AG09309 (cell line): ENCODE measurements around the gene PYGB.
"Not testable (repeated sequence)": the region's sequence is repeated elsewhere in the genome, so short reads cannot be mapped to it uniquely, and the experiment has no call there.

ENCODE experiments used
- DNase-seq: peaks from one replicate; pipeline ENCODE4 v3.0.0-alpha.2; 2010; ENCODE audit warnings: low read depth
- H3K4me3 ChIP-seq: 2 replicates; pipeline ENCODE4 v1.5.1; 2011; ENCODE audit warnings: mild to moderate bottlenecking, low read depth, low read length, moderate library complexity; ENCODE audit not compliant: control insufficient read depth
- CTCF ChIP-seq: IDR thresholded peaks from 2 replicates; pipeline ENCODE4 v1.5.1; 2011; ENCODE audit warnings: mild to moderate bottlenecking, low read depth, low read length, inconsistent platforms; ENCODE audit not compliant: insufficient read depth, control insufficient read depth; ENCODE audit errors: missing control alignments

The PYGB gene

DNA sequence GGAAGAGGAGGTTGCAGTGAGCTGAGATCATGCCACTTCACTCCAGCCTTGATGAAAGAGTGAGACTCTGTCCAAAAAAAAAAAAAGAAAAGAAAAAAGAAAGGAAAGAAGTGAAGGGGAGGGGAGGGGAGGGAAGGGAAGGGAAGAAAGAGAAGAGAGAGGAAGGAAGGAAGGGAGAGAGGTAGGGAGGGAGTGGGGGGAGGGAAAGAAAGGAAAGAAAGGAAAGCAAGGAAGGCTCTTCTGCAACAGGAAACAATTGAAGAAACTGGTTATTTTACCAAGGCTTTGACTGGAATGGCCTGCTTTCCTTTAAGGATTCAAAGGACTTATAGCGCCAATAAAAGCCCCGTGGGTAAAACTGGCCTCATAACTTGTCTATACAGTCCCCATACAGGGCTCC lies 78.1 kb downstream of the PYGB start:
- no peak overlapping the region for H3K4me3 ChIP-seq
- no peak for TF ChIP-seq CTCF
- no peak for DNase-seq

DNA sequence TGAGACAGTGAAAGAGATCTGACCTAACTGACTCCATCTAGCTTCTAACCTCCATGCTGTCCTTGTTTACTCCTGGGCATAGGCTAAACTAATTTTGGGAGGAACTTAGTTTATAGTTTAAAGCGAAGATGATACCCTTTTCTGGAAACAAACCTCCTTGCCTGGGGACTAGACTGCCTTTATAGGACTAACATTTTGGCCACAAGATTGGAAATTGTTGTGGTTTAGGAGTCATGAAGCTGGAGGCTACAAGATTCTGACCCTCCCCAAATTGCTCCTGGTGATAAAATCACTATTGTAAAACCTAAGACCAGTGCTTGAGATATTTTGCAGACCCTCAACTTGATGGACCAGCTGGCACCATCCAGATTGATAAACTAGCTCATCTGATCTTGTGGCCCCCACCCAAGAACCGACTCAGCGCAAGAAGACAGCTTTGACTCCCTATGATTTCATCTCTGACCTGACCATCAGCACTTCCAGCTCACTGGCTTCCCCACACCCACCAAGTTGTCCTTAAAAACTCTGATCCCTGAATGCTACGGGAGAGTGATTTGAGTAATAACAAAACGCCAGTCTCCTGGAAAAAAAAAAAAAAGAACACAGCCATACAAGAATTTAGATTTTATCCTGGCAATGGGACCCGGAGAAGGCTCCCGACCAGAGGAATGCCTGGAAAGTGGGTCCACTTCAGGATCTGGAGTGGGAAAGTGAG lies 79.8 kb downstream of the PYGB start:
- no peak for TF ChIP-seq CTCF
- no peak overlapping the region for H3K4me3 ChIP-seq
- no peak for DNase-seq

DNA sequence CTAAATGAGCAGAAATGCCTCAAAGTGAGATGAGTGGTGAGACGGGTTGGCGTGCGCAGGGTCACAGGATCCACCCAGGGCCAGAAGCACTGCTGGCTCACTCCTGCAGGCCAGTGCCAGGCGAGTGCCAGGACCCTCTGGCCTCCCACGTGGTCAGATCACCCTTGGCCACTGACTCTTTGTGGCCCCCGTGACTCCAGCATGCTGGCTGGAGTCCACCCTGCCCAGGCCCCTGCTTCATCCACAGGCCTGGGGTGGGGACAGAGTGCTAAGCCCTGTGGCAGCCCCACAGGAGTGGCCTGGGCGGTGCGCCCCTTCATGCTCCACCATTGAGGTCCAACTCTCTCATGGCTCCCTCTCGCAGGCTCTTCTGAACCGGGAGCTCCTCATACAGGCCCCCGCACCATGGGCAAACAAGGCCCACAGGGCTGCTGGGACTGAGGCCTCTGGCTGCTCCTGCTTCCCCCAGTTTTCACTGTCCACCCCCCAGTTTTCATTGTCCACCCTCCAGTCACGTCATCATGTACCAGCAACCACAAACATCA lies 81.1 kb downstream of the PYGB start:
- no peak overlapping the region for H3K4me3 ChIP-seq
- TF ChIP-seq CTCF, result no peak
- DNase-seq, result no peak

- not testable (repeated sequence) for DNase-seq, H3K4me3 ChIP-seq
These were observed 87.1 kb downstream of the PYGB start for GRCh38 chr20:25334972-25335371.

DNA sequence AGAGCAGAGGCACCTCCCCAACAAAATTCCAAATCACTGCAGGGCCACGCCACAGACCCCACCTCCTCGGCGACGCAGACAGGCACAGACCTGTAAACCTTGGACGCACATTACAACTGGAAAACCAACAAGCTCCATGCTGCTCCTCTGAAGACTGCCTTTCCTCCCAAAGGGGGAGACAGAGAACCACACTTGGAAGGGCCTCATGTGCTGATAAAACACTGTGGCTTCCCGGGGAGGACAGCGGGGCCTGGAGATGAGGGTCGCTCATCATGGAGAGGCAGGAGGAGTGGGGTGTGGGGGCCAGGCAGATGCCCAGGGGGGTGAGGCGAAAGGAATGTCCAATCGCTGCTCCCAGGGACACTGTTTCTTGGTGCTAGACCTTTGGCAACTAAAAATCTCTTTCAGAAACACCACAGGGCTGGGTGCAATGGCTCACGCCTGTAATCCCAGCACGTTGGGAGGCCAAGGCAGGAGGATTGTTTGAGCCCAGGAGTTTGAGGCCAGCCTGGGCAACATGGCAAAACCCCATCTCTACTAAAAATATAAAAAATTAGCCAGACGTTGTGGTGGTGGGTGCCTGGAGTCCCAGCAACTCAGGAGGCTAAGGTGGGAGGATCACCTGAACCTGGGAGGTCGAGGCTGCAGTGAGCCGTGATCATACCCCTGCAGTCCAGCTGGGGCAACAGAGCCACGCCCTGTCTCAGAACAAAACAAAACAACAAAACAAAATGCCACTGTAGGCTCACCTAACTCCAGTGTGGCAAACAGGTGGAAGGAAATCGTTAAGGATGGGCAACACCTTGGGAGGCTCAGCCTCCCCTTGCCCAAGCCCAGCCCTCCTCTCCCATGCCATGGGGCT lies 88.9 kb downstream of the PYGB start:
- TF ChIP-seq CTCF, result peak; percentile 52
- H3K4me3 ChIP-seq, result no peak overlapping the region
- DNase-seq, result no peak

DNA sequence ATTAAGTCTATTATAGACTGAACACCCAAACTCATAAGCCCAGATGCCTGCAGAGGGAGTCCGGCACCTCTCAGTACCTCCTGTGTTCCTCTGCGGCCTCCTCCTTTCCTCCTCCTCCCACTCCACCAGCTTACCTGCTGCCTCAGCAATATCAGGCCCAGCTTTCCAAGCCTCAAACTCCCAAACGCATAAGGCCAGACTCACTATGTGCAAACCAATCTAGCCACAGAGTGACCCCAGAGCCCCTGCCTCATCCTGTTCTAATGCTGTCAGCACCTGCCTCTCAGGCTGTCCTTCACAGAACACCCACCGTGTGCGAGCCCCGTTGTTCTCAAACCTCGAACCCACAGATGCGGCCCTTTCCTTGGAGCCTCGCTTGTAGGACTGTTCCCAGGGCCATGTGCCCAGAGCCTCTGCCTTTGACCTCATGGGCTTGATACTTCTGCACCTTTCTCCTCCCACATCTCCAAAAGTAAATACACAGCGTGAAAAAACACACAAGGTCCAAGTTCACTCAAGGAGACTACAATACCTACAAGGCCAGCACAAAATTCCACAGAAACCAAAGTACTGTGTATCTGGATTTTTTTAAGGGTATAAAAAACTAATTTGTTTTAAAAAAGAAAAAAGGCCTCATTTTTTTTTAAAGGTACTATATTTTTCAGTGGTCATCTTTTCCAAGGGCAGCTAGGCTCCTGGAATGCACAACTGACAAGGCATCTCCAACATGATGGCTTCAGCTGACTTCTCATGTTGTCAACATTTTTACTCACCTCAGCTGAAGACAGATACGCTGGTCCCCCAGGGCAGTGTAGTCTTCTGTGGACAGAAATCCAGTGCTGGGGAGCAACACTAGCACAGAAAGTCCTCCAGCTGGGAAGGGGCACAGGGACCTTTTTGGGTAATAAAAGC lies 90.5 kb downstream of the PYGB start:
- no peak for TF ChIP-seq CTCF
- H3K4me3 ChIP-seq, result no peak overlapping the region
- no peak for DNase-seq
